ENCODE results near the gene STX11.

The STX11 gene

GRCh38 chr6:144216668-144217218 lies 66.4 kb downstream of the STX11 start:
- DNase-seq: no peak

DNA sequence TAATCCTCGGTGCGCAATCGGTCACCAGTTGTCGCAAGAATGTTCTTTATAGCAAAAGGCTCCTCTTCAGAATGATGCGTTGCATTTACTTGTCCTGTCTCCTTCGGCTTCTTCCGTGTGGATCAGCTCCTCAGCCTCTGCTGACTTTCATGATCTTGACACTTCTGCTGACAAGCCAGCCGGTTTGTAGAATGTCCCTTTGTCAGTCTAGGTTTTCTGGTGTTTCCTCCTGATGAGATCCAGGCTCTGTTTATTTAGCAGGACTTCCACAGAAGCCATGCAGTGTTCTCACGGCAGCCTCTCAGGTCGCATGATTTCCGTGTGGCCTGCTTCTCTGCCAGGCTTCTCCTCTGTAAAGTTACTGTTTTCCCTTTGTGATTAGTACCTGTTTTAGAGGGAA lies 66.9 kb downstream of the STX11 start:
- peak; percentile 15 for DNase-seq

DNA sequence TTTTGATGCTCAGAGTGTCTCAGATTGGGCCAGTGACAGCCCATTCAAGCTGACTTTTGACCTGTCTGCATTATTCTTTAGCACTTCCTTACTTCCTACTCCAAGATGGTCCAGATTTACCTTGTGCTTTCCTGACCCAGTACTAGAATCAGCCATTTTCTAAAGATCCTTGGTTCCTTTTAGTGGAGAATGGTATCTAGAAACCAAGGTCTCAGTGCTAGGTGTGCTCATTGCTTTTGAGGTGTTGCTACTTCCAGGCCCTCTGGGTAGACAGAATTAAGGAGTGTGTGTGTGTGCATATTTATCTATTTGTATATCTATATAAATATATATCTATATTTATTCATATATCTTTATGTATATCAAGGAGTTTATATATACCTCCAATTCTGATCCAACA lies 67.5 kb downstream of the STX11 start:
- no peak for DNase-seq

DNA sequence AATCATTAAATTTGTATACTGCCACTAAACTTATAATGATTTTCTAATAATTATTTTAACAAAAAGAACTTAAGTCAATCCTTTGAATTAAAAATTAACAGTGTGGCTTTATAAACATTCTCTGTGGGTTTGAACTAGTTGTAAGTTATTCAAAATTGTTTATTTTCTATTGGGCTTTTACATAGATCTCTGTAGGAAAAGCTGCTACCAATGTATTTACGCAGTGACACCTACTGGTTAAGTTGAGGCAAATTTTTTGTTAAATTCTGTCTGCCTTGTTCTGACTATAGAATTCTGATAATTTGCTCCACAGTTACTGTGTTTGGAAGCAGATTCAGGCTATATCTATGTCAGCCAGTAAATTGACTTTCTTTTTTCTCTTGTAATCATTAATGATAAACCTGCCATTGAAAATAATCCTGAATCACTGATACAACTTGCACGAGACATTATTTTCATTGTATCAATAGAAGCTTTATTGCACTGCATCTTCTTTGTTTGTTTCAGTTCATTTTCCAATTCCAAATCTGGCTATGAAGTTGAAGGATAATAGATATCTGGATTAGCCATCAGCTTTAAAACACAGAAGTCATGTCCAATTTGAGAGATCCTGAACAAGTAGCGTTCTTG lies 68.9 kb downstream of the STX11 start:
- peak; percentile 86 for DNase-seq

- no peak for DNase-seq
Measured at GRCh38 chr6:144220031-144220790, 69.9 kb downstream of the STX11 start.

GRCh38 chr6:144223686-144224085 lies 73.4 kb downstream of the STX11 start:
- no peak for DNase-seq

GRCh38 chr6:144231721-144232120 lies 81.4 kb downstream of the STX11 start:
- DNase-seq: no peak

- no peak for DNase-seq
Measured at GRCh38 chr6:144232176-144232831, 82.0 kb downstream of the STX11 start.

- DNase-seq: no peak
Measured at GRCh38 chr6:144232832-144233230, 82.5 kb downstream of the STX11 start.

- no peak for DNase-seq
Measured at GRCh38 chr6:144234399-144234798, 84.1 kb downstream of the STX11 start.

DNA sequence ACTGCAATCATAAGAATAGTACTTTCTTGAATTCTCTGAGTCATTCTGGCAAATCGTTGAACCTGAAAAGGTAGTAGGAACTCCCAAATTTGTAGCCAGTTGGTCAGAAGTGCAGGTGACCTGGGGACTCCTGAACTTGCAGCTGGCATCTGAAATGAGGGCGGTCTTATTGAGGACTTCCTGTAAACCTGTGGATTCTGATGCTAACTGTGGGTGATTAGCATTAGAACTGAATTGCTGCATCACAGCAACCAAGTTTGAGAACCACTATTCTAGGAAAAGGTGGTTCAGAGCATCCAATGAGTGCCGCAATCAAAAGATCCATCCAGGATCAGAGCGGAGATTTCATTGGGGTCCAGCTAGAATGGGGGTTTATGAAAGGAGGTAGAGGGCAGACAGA lies 84.6 kb downstream of the STX11 start:
- no peak for DNase-seq

All from hematopoietic multipotent progenitor cell treated with erythropoietin and hydrocortisone succinate and interleukin-3 and kit ligand, for 4 days (in vitro differentiated cells).